Measurements from ENCODE around the gene DYNC2H1.

- TF ChIP-seq, protein P1, sequence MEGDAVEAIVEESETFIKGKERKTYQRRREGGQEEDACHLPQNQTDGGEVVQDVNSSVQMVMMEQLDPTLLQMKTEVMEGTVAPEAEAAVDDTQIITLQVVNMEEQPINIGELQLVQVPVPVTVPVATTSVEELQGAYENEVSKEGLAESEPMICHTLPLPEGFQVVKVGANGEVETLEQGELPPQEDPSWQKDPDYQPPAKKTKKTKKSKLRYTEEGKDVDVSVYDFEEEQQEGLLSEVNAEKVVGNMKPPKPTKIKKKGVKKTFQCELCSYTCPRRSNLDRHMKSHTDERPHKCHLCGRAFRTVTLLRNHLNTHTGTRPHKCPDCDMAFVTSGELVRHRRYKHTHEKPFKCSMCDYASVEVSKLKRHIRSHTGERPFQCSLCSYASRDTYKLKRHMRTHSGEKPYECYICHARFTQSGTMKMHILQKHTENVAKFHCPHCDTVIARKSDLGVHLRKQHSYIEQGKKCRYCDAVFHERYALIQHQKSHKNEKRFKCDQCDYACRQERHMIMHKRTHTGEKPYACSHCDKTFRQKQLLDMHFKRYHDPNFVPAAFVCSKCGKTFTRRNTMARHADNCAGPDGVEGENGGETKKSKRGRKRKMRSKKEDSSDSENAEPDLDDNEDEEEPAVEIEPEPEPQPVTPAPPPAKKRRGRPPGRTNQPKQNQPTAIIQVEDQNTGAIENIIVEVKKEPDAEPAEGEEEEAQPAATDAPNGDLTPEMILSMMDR (conservative IDR thresholded peaks at IDR 0.05; ENCODE audit: low read depth, low read length) = no peak
- no peak for TF ChIP-seq EZH2phosphoT487 (IDR thresholded peaks at IDR 0.05; ENCODE audit: borderline replicate concordance, low read length)
- no peak for TF ChIP-seq EZH2 (IDR thresholded peaks at IDR 0.05; ENCODE audit: low read length, unreplicated experiment)
Measured at GRCh38 chr11:103076361-103076760, 32.9 kb upstream of the DYNC2H1 start.

All from PC-3 (cell line).